ENCODE measurements around the gene MIF4GD. TPM values are rescaled to one million over a fixed set of nuclear protein-coding genes. Genes with fewer than 3 reads are reported as not detected.
A peak's percentile ranks its signal among the peaks of the same experiment; 100 is the strongest.

The MIF4GD gene
- total and polyA plus RNA-seq, 10 of the 15 experiments (the other 5 are each of a cell fraction or from before 2014, with no cell fraction given) = 22.8 to 96.2 (median 60.1) TPM

DNA sequence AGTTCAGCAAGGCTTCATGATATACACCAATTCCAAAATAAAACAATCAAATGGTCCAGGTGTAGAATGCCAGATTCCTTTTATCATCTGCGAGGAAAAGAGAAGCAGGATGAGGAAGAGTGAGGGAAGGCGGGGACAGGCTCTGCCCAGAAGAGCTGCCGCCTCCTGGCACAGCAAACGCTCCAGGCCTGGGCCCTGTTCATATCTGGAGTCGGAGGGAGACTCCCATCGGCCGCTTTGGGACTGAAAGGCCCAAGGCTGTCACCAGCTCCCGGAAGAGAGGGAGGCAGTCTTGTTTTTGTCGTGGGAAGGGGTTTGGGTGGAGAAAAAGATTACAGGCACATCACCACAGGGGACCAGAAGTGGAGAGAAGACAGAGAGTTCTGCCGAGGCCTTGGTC, 47.2 kb upstream of the MIF4GD start:
- H3K36me3 ChIP-seq (ENCODE audit: control insufficient read depth in 2 of 2, insufficient read depth in 2 of 2, low read length in 1 of 2) = peaks cover 23 to 27% of the 10 kb centered on the region in 2 experiments
- peaks cover 40% of the 10 kb centered on the region for H3K79me2 ChIP-seq (ENCODE audit: control insufficient read depth, insufficient read depth, low read length)
- H3K27ac ChIP-seq (ENCODE audit: control insufficient read depth, insufficient read depth) = peak overlapping the region; percentile 85
- peaks cover 85% of the 10 kb centered on the region for H3K4me1 ChIP-seq (ENCODE audit: control insufficient read depth, insufficient read depth, low read length)
- H3K4me3 ChIP-seq = no peak overlapping the region
- SMC1A ChIA-PET (ENCODE audit: uncharacterized antibody, unreplicated experiment) = interaction anchor here (1.1 to 13.5 kb wide), 4 partner anchors 17 to 84 kb away, joined by 3 to 243 read pairs (median 45); partner anchors contain the start of gene SLC25A19
- DNase-seq (ENCODE audit: low read depth, low spot score) (no peak), ATAC-seq (no peak), FAIRE-seq (no peak)
- intact Hi-C loops (cut with micrococcal nuclease; ENCODE audit: unreplicated experiment) = no loop called here
- in situ Hi-C loops (cut with MboI) = no loop called here
- no peak overlapping the region for H3K9ac ChIP-seq (ENCODE audit: control insufficient read depth, insufficient read depth, low read length)
- 50% methylated on average over 10 of the region's 10 CpGs for WGBS (ENCODE audit: insufficient coverage, insufficient replicate concordance, low lambda C conversion rate, missing lambda C conversion rate)
- POLR2A ChIA-PET = interaction anchor here (3.0 to 13.4 kb wide), 2 partner anchors 16 to 29 kb away, joined by 9 to 255 read pairs; partner anchors contain the start of gene SLC25A19
- no peaks in the 10 kb centered on the region for H4K20me1 ChIP-seq (ENCODE audit: control insufficient read depth, insufficient read depth)
- no peaks in the 10 kb centered on the region for H3K9me3 ChIP-seq (replicated peaks; ENCODE audit: control insufficient read depth, insufficient read depth, low read length)
- no peak overlapping the region for H2AFZ ChIP-seq (ENCODE audit: control insufficient read depth, low read depth, low read length)
- CTCF ChIA-PET = interaction anchor here (1.1 to 13.8 kb wide), 7 partner anchors 14 to 94 kb away, joined by 4 to 182 read pairs (median 6); partner anchors contain the start of gene SLC25A19
- RAD21 ChIA-PET (ENCODE audit: unreplicated experiment) = interaction anchor here (1.0 to 16.3 kb wide), 4 partner anchors 24 to 88 kb away, joined by 3 to 364 read pairs (median 4); partner anchors contain the start of genes GRB2 and SLC25A19
- no TSS peak for BruUV-seq (replicated peaks)
- no peak overlapping the region for H3K4me2 ChIP-seq (ENCODE audit: control insufficient read depth, insufficient read depth)
- no peaks in the 10 kb centered on the region for H3K27me3 ChIP-seq (replicated peaks in 1 of 2; ENCODE audit: control insufficient read depth in 2 of 2, insufficient read depth in 2 of 2, low read length in 1 of 2)
- TF ChIP-seq CBX3 (IDR thresholded peaks at IDR 0.05; ENCODE audit: borderline replicate concordance, low read depth) (no peak), CBX5 (IDR thresholded peaks at IDR 0.05; ENCODE audit: low read depth) (no peak), SIX5 (IDR thresholded peaks at IDR 0.05; ENCODE audit: low read depth, low read length, severe bottlenecking) (no peak), PAX8 (IDR thresholded peaks at IDR 0.05) (no peak), ZNF207 (IDR thresholded peaks at IDR 0.05; ENCODE audit: borderline replicate concordance) (no peak), NFIC (IDR thresholded peaks at IDR 0.05; ENCODE audit: low read depth, low read length) (no peak), ETV6 (conservative IDR thresholded peaks at IDR 0.05 in 1 of 2, IDR thresholded peaks at IDR 0.05 in 1 of 2; ENCODE audit: borderline replicate concordance in 1 of 2, low read depth in 1 of 2) (no peak)
